H1 (cell line): ENCODE results near the gene ZNF423. TPM values are rescaled to one million over a fixed set of nuclear protein-coding genes. Genes with fewer than 3 reads are reported as not detected.

Source experiments
- CTCF ChIA-PET: fragments of 300-600 bp; sonication (Branson Sonifier 250); formaldehyde crosslinking; loops from one replicate; lab custom pipeline; 2021; ENCODE audit not compliant: partially characterized antibody; lab: Charles Lee
- POLR2A ChIA-PET: fragments of 300-600 bp; sonication (Branson Sonifier 250); formaldehyde crosslinking; loops from one replicate; lab custom pipeline; 2021; ENCODE audit warnings: inconsistent platforms; ENCODE audit not compliant: partially characterized antibody; lab: Charles Lee
- DNase-seq, 2 experiments: peaks; one replicate each; pipeline versions ENCODE4 v3.0.0 to v3.0.0-alpha.2; 2010 to 2022; ENCODE audit warnings: low spot score in 2 of 2, low read depth in 1 of 2, mixed read lengths in 1 of 2
- FAIRE-seq: peaks from 2 replicates; lab custom pipeline; 2011; peaks lifted over from hg19 to GRCh38; lab: Jason Lieb, UNC
- H2AFZ ChIP-seq: 2 replicates; pipeline ENCODE4 v1.8.1; 2012; ENCODE audit warnings: low read length, inconsistent platforms
- H2AK5ac ChIP-seq: 2 replicates; pipeline ENCODE4 v1.6.1; 2013; ENCODE audit warnings: low read depth, low read length
- H2BK120ac ChIP-seq: replicated peaks from 2 replicates; pipeline ENCODE3; 2013; ENCODE audit warnings: low read depth, low read length, inconsistent platforms
- H2BK12ac ChIP-seq: 2 replicates; pipeline ENCODE4 v1.6.1; 2013; ENCODE audit warnings: low read depth, low read length
- H2BK15ac ChIP-seq: 2 replicates; pipeline ENCODE4 v1.6.1; 2013; ENCODE audit warnings: low read length
- H2BK20ac ChIP-seq: 2 replicates; pipeline ENCODE4 v1.6.1; 2013; ENCODE audit warnings: low read length
- H2BK5ac ChIP-seq: 2 replicates; pipeline ENCODE4 v1.6.1; 2013; ENCODE audit warnings: low read depth, low read length
- H3K14ac ChIP-seq: 2 replicates; pipeline ENCODE4 v1.6.1; 2013; ENCODE audit warnings: inconsistent platforms; ENCODE audit not compliant: insufficient read length
- H3K18ac ChIP-seq: 2 replicates; pipeline ENCODE4 v1.6.1; 2013; ENCODE audit warnings: low read length; ENCODE audit errors: extremely low read depth
- H3K23ac ChIP-seq: 2 replicates; pipeline ENCODE4 v1.6.1; 2013; ENCODE audit warnings: inconsistent platforms; ENCODE audit not compliant: insufficient read length
- H3K23me2 ChIP-seq: 2 replicates; pipeline ENCODE4 v1.6.1; 2013; ENCODE audit warnings: low read depth, low read length
- H3K27ac ChIP-seq: 2 replicates; pipeline ENCODE4 v1.6.1; 2011; ENCODE audit warnings: low read depth, low read length, inconsistent platforms
- H3K27me3 ChIP-seq, 4 experiments: replicated peaks in 1 of 4; 1 replicate in 1 of 4; 2 replicates in 3 of 4; pipeline versions ENCODE4 v1.6.1 to v1.8.1; 2011 to 2013; ENCODE audit warnings: low read length in 3 of 4, mild to moderate bottlenecking in 3 of 4, inconsistent platforms in 2 of 4, mixed read lengths in 2 of 4, moderate library complexity in 1 of 4; ENCODE audit not compliant: control insufficient read depth in 3 of 4, insufficient read depth in 3 of 4; ENCODE audit errors: extremely low read depth in 1 of 4
- H3K36me3 ChIP-seq, 4 experiments: 2 replicates each; pipeline versions ENCODE4 v1.6.1 to v1.8.1; 2011 to 2013; ENCODE audit warnings: mild to moderate bottlenecking in 4 of 4, low read length in 3 of 4, moderate library complexity in 2 of 4, control low read depth in 1 of 4, inconsistent platforms in 1 of 4; ENCODE audit not compliant: insufficient read depth in 4 of 4, control insufficient read depth in 2 of 4
- H3K4ac ChIP-seq: replicated peaks from 2 replicates; pipeline ENCODE3; 2013; ENCODE audit warnings: low read length, low read depth, mixed read lengths, inconsistent platforms; ENCODE audit not compliant: insufficient read length
- H3K4me1 ChIP-seq, 4 experiments: replicated peaks in 1 of 4; 1 replicate in 1 of 4; 2 replicates in 3 of 4; pipeline versions ENCODE4 v1.6.1 to v1.8.1; 2011 to 2013; ENCODE audit warnings: low read length in 3 of 4, inconsistent platforms in 2 of 4, mixed read lengths in 1 of 4; ENCODE audit not compliant: insufficient read depth in 4 of 4, control insufficient read depth in 3 of 4
- H3K4me2 ChIP-seq, 2 experiments: 2 replicates each; pipeline versions ENCODE4 v1.6.1 to v1.8.1; 2011 to 2013; ENCODE audit warnings: low read depth in 2 of 2, low read length in 2 of 2, control low read depth in 1 of 2, inconsistent platforms in 1 of 2, mild to moderate bottlenecking in 1 of 2; ENCODE audit not compliant: insufficient read depth in 1 of 2
- H3K4me3 ChIP-seq, 4 experiments: fragments of 200-600, 300-600 bp in 1 of 4; sonication (generic), shearing (Covaris generic), sonication (Bioruptor Twin) in 1 of 4; 2 replicates each; pipeline versions ENCODE4 v1.5.1 to v1.8.1; 2011 to 2016; ENCODE audit warnings: low read length in 4 of 4, low read depth in 3 of 4, control low read depth in 2 of 4, inconsistent platforms in 2 of 4, mild to moderate bottlenecking in 2 of 4, mixed read lengths in 1 of 4, moderate library complexity in 1 of 4; ENCODE audit not compliant: insufficient read depth in 2 of 4; ENCODE audit errors: extremely low read depth in 1 of 4
- H3K56ac ChIP-seq: replicated peaks from 2 replicates; pipeline ENCODE3; 2013; ENCODE audit warnings: low read depth, mild to moderate bottlenecking, mixed read lengths, low read length, inconsistent platforms; ENCODE audit not compliant: insufficient read length
- H3K79me1 ChIP-seq: 2 replicates; pipeline ENCODE4 v1.6.1; 2013; ENCODE audit warnings: low read depth, low read length, control low read depth
- H3K79me2 ChIP-seq, 2 experiments: 2 replicates each; pipeline versions ENCODE4 v1.6.1 to v1.8.1; 2012 to 2013; ENCODE audit warnings: low read length in 2 of 2, mild to moderate bottlenecking in 2 of 2, inconsistent platforms in 1 of 2; ENCODE audit not compliant: insufficient read depth in 2 of 2, control insufficient read depth in 1 of 2
- H3K9ac ChIP-seq, 4 experiments: replicated peaks in 1 of 4; 1 replicate in 1 of 4; 2 replicates in 3 of 4; pipeline versions ENCODE4 v1.6.1 to v1.8.1; 2011 to 2013; ENCODE audit warnings: low read depth in 3 of 4, low read length in 3 of 4, control low read depth in 2 of 4, mild to moderate bottlenecking in 2 of 4, moderate library complexity in 2 of 4, inconsistent platforms in 1 of 4; ENCODE audit errors: extremely low read depth in 1 of 4
- H3K9me3 ChIP-seq, 2 experiments: 2 replicates each; pipeline versions ENCODE4 v1.6.1 to v1.8.1; 2012 to 2013; ENCODE audit warnings: mild to moderate bottlenecking in 2 of 2, moderate library complexity in 2 of 2, control low read depth in 1 of 2, inconsistent platforms in 1 of 2, low read depth in 1 of 2, low read length in 1 of 2, mixed read lengths in 1 of 2; ENCODE audit not compliant: insufficient read depth in 2 of 2
- H4K20me1 ChIP-seq, 2 experiments: replicated peaks in 1 of 2; 2 replicates each; pipeline versions ENCODE3 to v1.8.1; 2011 to 2013; ENCODE audit warnings: inconsistent platforms in 2 of 2, low read length in 2 of 2, mild to moderate bottlenecking in 1 of 2; ENCODE audit not compliant: insufficient read depth in 2 of 2, control insufficient read depth in 1 of 2
- H4K5ac ChIP-seq: 2 replicates; pipeline ENCODE4 v1.6.1; 2013; ENCODE audit warnings: low read length, low read depth, mixed read lengths, inconsistent platforms; ENCODE audit not compliant: insufficient read length
- H4K8ac ChIP-seq: 2 replicates; pipeline ENCODE4 v1.8.0; 2013; ENCODE audit warnings: mild to moderate bottlenecking, moderate library complexity, low read length, inconsistent platforms; ENCODE audit not compliant: insufficient read depth; ENCODE audit errors: extremely low read depth
- H4K91ac ChIP-seq: replicated peaks from 2 replicates; pipeline ENCODE3; 2013; ENCODE audit warnings: low read length, mixed read lengths, inconsistent platforms; ENCODE audit not compliant: insufficient read length
- CTBP2 ChIP-seq: IDR thresholded peaks from 2 replicates; pipeline ENCODE4 v1.7.0; 2011; ENCODE audit warnings: borderline replicate concordance, mild to moderate bottlenecking, moderate library complexity, mixed read lengths, low read length; ENCODE audit not compliant: insufficient read depth, insufficient read length
- KDM5A ChIP-seq: fragments of 200-600 bp; IDR thresholded peaks from 2 replicates; pipeline ENCODE4 v1.7.1; 2012; ENCODE audit warnings: mild to moderate bottlenecking, low read length, inconsistent platforms, mixed read lengths
- SAP30 ChIP-seq: fragments of 300-600 bp; sonication (generic); IDR thresholded peaks from 2 replicates; pipeline ENCODE4 v1.7.1; 2012; ENCODE audit warnings: low read length, moderate library complexity, mild to moderate bottlenecking, inconsistent platforms; ENCODE audit not compliant: insufficient read depth, insufficient replicate concordance
- SP4 ChIP-seq: IDR thresholded peaks from 2 replicates; pipeline ENCODE4 v1.6.1; 2012; ENCODE audit warnings: low read length, inconsistent platforms
- SUZ12 ChIP-seq: fragments of 200-600 bp; sonication (generic); IDR thresholded peaks from 2 replicates; pipeline ENCODE4 v1.6.1; 2012; ENCODE audit warnings: mild to moderate bottlenecking, inconsistent platforms, low read length, moderate library complexity, mixed read lengths
- TEAD4 ChIP-seq: IDR thresholded peaks from 2 replicates; pipeline ENCODE4 v1.6.1; 2012; ENCODE audit warnings: low read depth, low read length, inconsistent platforms, mixed read lengths
- WGBS, 2 experiments: shearing (Covaris generic) in 1 of 2; methylation state at CpG; one replicate each; pipeline versions ENCODE4 v1.1.6 to v1.1.7; 2013 to 2015; ENCODE audit warnings: low lambda C conversion rate in 2 of 2, mixed read lengths in 2 of 2, inconsistent platforms in 1 of 2, low coverage in 1 of 2, missing lambda C conversion rate in 1 of 2; ENCODE audit not compliant: insufficient replicate concordance in 2 of 2, insufficient coverage in 1 of 2, insufficient read length in 1 of 2; ENCODE audit errors: extremely low coverage in 1 of 2, missing lambda C conversion rate in 1 of 2; 5-methylcytosine and 5-hydroxymethylcytosine counted together
- polyA plus RNA-seq, 7 experiments: library from polyadenylated mRNA; depleted of rRNA in 3 of 7; stranded (reverse) in 5 of 7; unstranded in 2 of 7; fragments of >200 nt in 5 of 7; fragments of 200-250 nt in 2 of 7; gene quantifications; 1 replicate in 5 of 7; 2 replicates in 1 of 7; 4 replicates in 1 of 7; pipeline versions ENCODE4 v1.2.1 to v1.2.3, GENCODE V29; 2011 to 2013; ENCODE audit warnings: missing spikeins in 2 of 7, mixed read lengths in 2 of 7
- total RNA-seq: library from RNA; stranded (reverse); fragmentation: NEBNext Ultra II Directional; extraction: Animal tissue kit (Norgen Biotek cat#: 25700); gene quantifications from 2 replicates; pipeline ENCODE4 v1.2.1, GENCODE V29; 2021

Gene ZNF423
- total and polyA plus RNA-seq, 2 of the 8 experiments (the other 6 are each of a cell fraction or from before 2014, with no cell fraction given) = 38.2 to 52.3 TPM

DNA sequence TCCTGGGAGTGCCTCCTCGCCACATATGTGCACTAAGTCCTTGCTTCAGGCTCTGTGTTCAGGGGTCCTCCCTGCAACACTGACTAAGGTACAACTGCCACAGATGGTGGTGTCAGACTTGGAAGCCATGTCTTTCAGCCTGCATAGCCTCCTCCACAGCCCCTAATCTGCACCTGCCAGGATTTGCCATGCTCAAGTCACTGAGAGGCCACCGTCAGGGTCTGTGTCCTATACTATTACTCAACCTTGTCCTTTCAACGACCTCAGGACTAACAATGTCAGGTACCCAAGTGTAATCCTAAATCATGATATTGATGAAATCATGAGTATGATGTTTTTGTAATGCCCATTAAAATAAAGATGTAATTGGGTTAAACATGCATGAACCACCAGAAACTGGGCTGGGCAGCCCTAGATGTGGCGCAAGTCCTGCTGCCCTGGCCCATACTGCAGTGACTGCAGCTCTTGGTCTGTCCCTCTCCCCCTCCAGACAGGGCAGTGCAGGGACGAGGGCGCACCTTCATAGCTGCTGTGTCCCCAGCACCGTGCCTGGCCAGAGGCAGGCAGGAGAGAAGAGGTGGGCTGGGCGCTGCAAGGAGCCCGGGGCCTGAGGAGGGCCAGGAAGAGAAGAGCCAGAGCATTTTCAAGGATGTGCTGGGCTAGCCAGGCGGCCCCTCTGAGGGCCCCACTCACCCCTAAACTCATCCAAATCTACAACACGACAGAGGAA is 198.0 kb downstream of the ZNF423 start:
- Histone ChIP-seq H3K4ac (no peak overlapping the region), H3K27ac (no peak overlapping the region), H3K79me1 (peaks cover 2% of the 10 kb centered on the region; the same call in 1 of the 2 replicates), H2AFZ (no peak overlapping the region), H4K5ac (no peak overlapping the region), H2AK5ac (no peak overlapping the region), H3K18ac (no peak overlapping the region), H3K36me3 (no peaks in the 10 kb centered on the region), H3K27me3 (no peaks in the 10 kb centered on the region), H2BK120ac (no peak overlapping the region), H3K23ac (no peak overlapping the region), H3K14ac (no peak overlapping the region), H3K4me2 (no peak overlapping the region), H4K91ac (no peak overlapping the region), H3K9me3 (no peaks in the 10 kb centered on the region), H3K23me2 (no peaks in the 10 kb centered on the region), H3K9ac (no peak overlapping the region), H3K4me1 (peaks cover 0 to 3% (median 0%) of the 10 kb centered on the region in 4 experiments; a peak in 3 of 7 replicates), H2BK5ac (no peak overlapping the region), H2BK15ac (no peak overlapping the region), H3K4me3 (no peak overlapping the region), H2BK20ac (no peak overlapping the region), H4K8ac (peak overlapping the region; percentile 42; the same call in 1 of the 2 replicates), H4K20me1 (no peaks in the 10 kb centered on the region), H3K79me2 (peaks cover 0 to 3% of the 10 kb centered on the region in 2 experiments; a peak in 1 of 4 replicates), H2BK12ac (no peak overlapping the region), H3K56ac (no peak overlapping the region)
- WGBS, 2 experiments = 89% methylated on average over 11 of the region's 11 CpGs; no CpG with 5 or more reads in 1 of the 2 experiments
- ChIA-PET CTCF (interaction anchor here (1.4 kb wide), 1 partner anchor 81 kb away, joined by 3 read pairs; no protein-coding TSS in a partner anchor), POLR2A (no interaction called here)
- DNase-seq (no peak), FAIRE-seq (no peak)
- no peak for TF ChIP-seq KDM5A
- no peak for TF ChIP-seq TEAD4
- TF ChIP-seq SP4 = no peak
- no peak for TF ChIP-seq CTBP2
- TF ChIP-seq SUZ12 = no peak
- no peak for TF ChIP-seq SAP30
